ENCODE data around the gene REEP1.
A peak's percentile ranks its signal among the peaks of the same experiment; 100 is the strongest.

- TF ChIP-seq TARDBP (IDR thresholded peaks at IDR 0.05) (no peak), ELF4 (IDR thresholded peaks at IDR 0.05) (peak; percentile 82), SP1 (IDR thresholded peaks at IDR 0.05) (no peak), FOXK2 (IDR thresholded peaks at IDR 0.05) (no peak), ZNF384 (IDR thresholded peaks at IDR 0.05) (no peak), FOXM1 (IDR thresholded peaks at IDR 0.05; ENCODE audit: borderline replicate concordance) (no peak), LEF1 (IDR thresholded peaks at IDR 0.05; ENCODE audit: borderline replicate concordance) (no peak), PKNOX1 (IDR thresholded peaks at IDR 0.05) (peak; percentile 71), HDGF (IDR thresholded peaks at IDR 0.05; ENCODE audit: borderline replicate concordance) (no peak)
Observed at GRCh38 chr2:86195055-86195807, 142.2 kb downstream of the REEP1 start, which contains the start of gene IMMT.

Data from HEK293T (cell line).